Measurements from ENCODE around the gene PHF2.

PHF2 gene

DNA sequence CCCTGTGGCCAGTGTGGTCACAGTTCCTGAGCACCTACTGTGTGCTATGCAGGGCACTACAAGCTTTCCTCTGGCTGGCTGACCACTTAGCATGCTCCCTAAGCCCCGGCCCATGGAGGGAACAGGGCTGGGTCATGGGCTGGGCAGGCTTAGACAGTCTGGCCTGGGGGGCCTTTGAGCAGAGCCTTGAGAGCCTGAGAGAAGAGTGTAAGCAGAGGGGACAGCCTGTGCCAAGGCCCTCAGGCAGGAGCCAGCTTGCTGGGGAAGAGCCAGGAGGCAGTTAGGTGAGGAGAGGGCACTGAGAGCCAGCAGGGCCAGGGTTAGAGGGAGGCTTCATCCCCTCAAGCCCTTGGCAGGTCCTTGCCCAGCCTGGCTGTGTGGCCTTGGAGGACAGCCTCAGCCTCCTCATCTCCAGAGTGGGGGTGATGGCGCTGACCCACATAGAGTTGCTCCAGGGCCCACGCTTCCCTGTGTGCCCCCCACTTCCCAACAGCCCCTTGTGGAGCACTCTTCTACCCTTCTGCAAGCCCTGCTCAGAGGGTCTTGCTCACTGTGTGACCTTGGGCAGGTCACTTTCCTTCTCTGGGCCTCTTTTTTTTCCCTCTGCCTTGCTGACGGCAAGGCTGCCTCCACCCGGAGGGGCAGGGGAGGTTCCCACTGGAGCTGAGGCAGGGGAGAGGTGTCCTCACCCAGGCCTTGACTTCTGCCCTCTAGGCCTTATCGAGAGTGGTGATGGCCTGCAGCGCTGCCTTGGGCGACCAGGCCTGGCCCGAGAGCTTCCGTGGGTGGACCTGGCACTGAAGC, 107.1 kb downstream of the PHF2 start:
- no peak overlapping the region for H3K4me3 ChIP-seq (ENCODE audit: low read length)
- TF ChIP-seq, protein P1, sequence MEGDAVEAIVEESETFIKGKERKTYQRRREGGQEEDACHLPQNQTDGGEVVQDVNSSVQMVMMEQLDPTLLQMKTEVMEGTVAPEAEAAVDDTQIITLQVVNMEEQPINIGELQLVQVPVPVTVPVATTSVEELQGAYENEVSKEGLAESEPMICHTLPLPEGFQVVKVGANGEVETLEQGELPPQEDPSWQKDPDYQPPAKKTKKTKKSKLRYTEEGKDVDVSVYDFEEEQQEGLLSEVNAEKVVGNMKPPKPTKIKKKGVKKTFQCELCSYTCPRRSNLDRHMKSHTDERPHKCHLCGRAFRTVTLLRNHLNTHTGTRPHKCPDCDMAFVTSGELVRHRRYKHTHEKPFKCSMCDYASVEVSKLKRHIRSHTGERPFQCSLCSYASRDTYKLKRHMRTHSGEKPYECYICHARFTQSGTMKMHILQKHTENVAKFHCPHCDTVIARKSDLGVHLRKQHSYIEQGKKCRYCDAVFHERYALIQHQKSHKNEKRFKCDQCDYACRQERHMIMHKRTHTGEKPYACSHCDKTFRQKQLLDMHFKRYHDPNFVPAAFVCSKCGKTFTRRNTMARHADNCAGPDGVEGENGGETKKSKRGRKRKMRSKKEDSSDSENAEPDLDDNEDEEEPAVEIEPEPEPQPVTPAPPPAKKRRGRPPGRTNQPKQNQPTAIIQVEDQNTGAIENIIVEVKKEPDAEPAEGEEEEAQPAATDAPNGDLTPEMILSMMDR (IDR thresholded peaks at IDR 0.05; ENCODE audit: insufficient read depth, low read depth, low read length, missing control alignments), result no peak
- DNase-seq (ENCODE audit: low read depth), result no peak

DNA sequence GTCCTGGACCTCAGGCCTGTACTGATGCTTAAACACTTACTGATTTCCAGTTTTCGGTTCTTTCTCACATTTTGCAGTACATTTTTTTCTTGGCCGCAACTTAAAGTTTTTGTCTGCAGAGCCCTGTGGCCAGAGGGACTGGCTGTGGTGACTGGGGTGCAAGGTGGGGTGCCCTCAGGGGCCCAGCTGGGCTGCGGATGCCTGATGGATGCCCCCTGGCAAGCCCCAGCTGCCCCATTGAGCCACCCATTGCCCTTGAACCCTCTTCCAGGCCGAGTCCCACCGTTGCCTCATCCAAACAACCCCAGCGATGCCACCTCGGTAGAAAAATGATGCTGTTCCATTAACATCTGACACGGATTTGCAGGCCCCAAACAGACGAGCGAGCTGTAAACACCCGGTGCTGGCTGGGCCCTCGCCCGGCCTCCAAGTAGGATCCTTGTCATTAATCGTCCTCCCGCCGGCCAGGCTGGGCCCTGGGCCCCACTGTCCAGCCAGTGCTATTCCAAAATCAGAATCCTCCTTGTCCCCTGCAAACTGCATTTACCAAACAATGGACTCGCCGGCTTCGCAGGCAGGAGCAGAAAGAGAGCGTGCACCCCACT, 107.9 kb downstream of the PHF2 start:
- no peak for DNase-seq (ENCODE audit: low read depth)
- H3K4me3 ChIP-seq (ENCODE audit: low read length), result no peak overlapping the region
- TF ChIP-seq, protein P1 (IDR thresholded peaks at IDR 0.05; ENCODE audit: insufficient read depth, low read depth, low read length, missing control alignments), result no peak

DNA sequence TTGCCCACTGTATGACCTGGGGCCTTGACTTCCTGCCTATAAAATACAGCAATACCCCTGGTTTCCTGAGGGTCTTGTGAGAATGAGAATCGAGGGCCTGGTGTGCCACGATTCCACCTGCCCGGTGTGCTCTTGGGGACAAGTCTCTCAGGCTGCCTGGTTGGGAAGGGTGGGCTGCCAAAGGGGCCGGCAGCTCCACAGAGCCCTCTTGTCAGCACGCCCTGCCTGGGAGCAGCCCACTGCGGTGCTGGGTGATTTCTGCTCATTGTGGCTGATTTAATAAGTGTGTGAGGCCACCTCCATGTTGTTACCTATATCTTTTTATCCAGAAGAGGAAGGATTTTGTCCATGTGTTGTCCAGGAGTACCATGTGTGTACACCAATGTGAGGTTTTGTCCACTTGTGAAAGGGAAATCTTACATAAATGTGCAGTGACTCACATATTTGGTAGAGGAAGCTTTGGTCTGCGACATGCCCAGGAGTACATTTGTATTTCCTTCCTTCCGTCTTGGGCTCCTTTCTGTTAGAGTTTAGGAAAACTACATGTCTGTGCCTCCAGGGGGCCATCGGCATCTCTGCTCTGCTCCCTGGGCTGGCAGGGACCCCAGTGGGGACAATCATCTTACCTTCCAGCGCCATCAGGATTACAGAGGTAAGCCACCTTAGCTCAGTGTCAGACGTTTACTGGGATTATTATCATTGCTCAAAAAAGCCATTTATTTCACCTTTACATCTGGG, 108.6 kb downstream of the PHF2 start:
- H3K4me3 ChIP-seq (ENCODE audit: low read length), result no peak overlapping the region
- DNase-seq (ENCODE audit: low read depth), result peak; percentile 39
- TF ChIP-seq, protein P1 (IDR thresholded peaks at IDR 0.05; ENCODE audit: insufficient read depth, low read depth, low read length, missing control alignments), result no peak

DNA sequence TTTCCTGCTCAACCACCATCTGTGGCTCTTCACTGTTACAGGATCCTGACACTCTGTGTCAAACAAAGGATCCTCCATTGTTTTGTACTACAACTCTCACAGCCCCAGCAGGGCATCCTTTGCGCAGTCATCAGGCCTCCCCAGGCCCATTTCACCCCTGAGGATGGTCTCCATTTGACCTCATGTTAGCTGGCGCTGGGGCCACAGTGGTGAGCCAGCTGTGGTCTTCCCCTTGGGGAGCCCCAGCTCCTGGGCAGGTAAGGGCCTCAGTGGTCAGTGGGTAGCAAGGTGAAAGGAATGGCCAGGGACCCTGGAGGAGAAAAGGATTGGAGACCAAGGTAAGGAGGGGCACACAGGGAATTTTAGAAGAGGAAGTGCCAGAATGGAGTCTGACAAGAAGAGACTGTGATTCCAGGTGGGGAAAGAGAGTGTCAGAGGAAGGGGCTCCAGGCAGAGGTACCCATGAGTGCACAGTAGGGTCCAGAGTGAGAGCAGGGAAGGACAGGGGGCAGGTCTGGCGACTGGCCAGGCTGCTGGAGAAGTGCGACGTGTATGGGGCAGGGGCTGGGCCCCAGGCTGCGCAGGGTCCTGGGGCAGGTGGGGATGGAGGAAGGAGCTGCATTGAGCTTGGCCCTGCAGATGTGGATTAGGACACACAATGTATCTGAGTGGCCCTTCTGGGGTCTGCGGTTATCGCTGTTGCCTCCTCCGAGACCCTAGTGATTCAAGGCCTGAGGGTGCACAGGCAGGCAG, 109.9 kb downstream of the PHF2 start:
- no peak overlapping the region for H3K4me3 ChIP-seq (ENCODE audit: low read length)
- TF ChIP-seq, protein P1 (IDR thresholded peaks at IDR 0.05; ENCODE audit: insufficient read depth, low read depth, low read length, missing control alignments), result no peak
- no peak for DNase-seq (ENCODE audit: low read depth)

DNA sequence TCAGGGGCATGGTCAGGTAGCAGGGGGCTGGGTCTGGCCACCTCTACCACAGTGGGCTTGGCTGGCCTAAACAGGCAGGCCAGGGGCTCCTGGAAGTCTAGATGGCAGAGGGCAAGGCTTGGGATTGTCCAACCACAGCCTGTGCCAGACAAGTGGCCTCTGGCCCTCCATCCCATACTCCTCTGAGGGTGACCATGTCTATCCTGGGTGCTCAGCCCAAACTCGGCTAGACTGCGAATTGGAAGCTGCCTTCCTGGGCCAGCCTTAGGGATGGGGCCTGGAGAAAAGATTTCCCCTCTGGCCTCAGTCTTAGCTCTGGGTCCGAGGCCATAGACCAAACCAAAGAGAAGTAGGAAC, 110.5 kb downstream of the PHF2 start:
- no peak overlapping the region for H3K4me3 ChIP-seq (ENCODE audit: low read length)
- TF ChIP-seq, protein P1 (IDR thresholded peaks at IDR 0.05; ENCODE audit: insufficient read depth, low read depth, low read length, missing control alignments), result no peak
- DNase-seq (ENCODE audit: low read depth), result no peak

DNA sequence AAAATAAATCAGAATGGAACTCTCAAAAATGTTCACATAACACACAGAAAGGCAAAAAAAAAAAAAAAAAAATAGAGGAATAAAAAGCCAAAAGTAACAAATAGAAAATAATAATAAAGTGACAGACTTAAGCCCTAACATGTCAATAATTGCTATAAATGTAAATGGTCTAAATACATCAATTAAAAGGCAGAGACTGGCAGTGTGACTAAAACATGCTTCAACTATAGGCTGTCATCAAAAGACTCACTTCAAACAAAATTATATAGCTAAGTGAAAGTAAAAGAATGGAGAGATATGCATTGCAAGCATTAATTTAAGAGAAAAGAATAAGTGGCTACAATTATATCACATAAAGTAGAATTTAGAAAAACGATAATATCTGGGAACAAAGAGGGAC, 114.2 kb downstream of the PHF2 start:
- no peak for DNase-seq (ENCODE audit: low read depth)

More for the DNA sequence above, 114.2 kb downstream of the PHF2 start:
- no peak overlapping the region for H3K4me3 ChIP-seq (ENCODE audit: low read length)
- TF ChIP-seq, protein P1 (IDR thresholded peaks at IDR 0.05; ENCODE audit: insufficient read depth, low read depth, low read length, missing control alignments), result no peak
